Left lung (tissue), 10 donors: ENCODE measurements around the gene RNF175. TPM values are rescaled to one million over a fixed set of nuclear protein-coding genes. Genes with fewer than 3 reads are reported as not detected.

Experiments
- ATAC-seq: fragments of 200-7000 bp; cut with Tn5 transposase; one replicate; pipeline ENCODE4 v1.9.1; 2020; ENCODE audit warnings: moderate library complexity
- DNase-seq, 4 donors: peaks; one replicate each; pipeline ENCODE4 v3.0.0-alpha.2; 2013 to 2020
- H3K27ac ChIP-seq, 2 donors: fragments of 200-600 bp; sonication (generic) in 1 of 2; one replicate each; pipeline versions ENCODE4 v1.5.0 to v1.8.0; 2020 to 2021
- H3K27me3 ChIP-seq, 2 donors: fragments of 200-600 bp; sonication (generic) in 1 of 2; one replicate each; pipeline versions ENCODE4 v1.5.0 to v1.8.0; 2020 to 2021
- H3K36me3 ChIP-seq, 2 donors: fragments of 200-600 bp; sonication (generic) in 1 of 2; one replicate each; pipeline versions ENCODE4 v1.5.0 to v1.8.0; 2020 to 2021
- H3K4me1 ChIP-seq, 2 donors: fragments of 200-600 bp; one replicate each; pipeline ENCODE4 v1.8.0; 2021
- H3K4me3 ChIP-seq, 2 donors: fragments of 200-600 bp; sonication (generic) in 1 of 2; one replicate each; pipeline versions ENCODE4 v1.5.0 to v1.8.0; 2020 to 2021; ENCODE audit warnings: mild to moderate bottlenecking in 1 of 2
- H3K9me3 ChIP-seq, 2 donors: fragments of 200-600 bp; sonication (generic) in 1 of 2; one replicate each; pipeline versions ENCODE4 v1.5.0 to v1.8.0; 2020 to 2021
- CTCF ChIP-seq, 2 donors: fragments of 200-600 bp; sonication (generic) in 1 of 2; IDR thresholded peaks; one replicate each; pipeline versions ENCODE4 v1.5.0 to v1.8.0; 2021; ENCODE audit warnings: antibody characterized with exemption in 2 of 2
- intact Hi-C, 2 donors: fragments of 100-400 bp; cut with DNase I; formaldehyde crosslinking; loops; one replicate each; pipeline versions ENCODE4 v1.11.2 to v1.14.2; 2022
- polyA plus RNA-seq, 6 donors: library from polyadenylated mRNA; unstranded; fragments of 120-200 nt; gene quantifications; one replicate each; pipeline ENCODE4 v1.2.1, GENCODE V29; 2013; ENCODE audit not compliant: insufficient read length in 6 of 6
- total RNA-seq, 2 donors: library from RNA; stranded (reverse); fragmentation: NEBNext Ultra II Directional; extraction: Animal tissue kit (Norgen Biotek cat#: 25700); gene quantifications; one replicate each; pipeline ENCODE4 v1.2.1, GENCODE V29; 2021
- donor health status: DM: no; HTN: yes; CAD: no.
- donor health status: DM: no; HTN: no; CAD: no.

RNF175 gene
- total and polyA plus RNA-seq, 8 donors: 0.23 to 9.5 (median 7.2) TPM; not detected in 1

- TF ChIP-seq CTCF (IDR thresholded peaks at IDR 0.05): no peak
- Histone ChIP-seq H3K27ac (no peak overlapping the region), H3K36me3 (no peaks in the 10 kb centered on the region), H3K9me3 (peaks cover 0 to 6% of the 10 kb centered on the region in 2 donors), H3K4me3 (no peak overlapping the region), H3K4me1 (peaks cover 12 to 38% of the 10 kb centered on the region in 2 donors), H3K27me3 (no peaks in the 10 kb centered on the region)
- no peak for DNase-seq
- intact Hi-C loops: no loop called here
- no peak for ATAC-seq
Observed at GRCh38 chr4:153663667-153664066, 96.2 kb downstream of the RNF175 start.

- TF ChIP-seq CTCF (IDR thresholded peaks at IDR 0.05): no peak
- ATAC-seq (peak; percentile 89), DNase-seq (peak in 2 of 4 donors; percentile 34 to 66)
- Histone ChIP-seq H3K27ac (peak overlapping the region; percentile 74 to 91), H3K36me3 (no peaks in the 10 kb centered on the region), H3K9me3 (peaks cover 0 to 6% of the 10 kb centered on the region in 2 donors), H3K4me3 (no peak overlapping the region), H3K27me3 (no peaks in the 10 kb centered on the region), H3K4me1 (peaks cover 12 to 56% of the 10 kb centered on the region in 2 donors)
- intact Hi-C loops: no loop called here
Observed at GRCh38 chr4:153661908-153662307, 97.9 kb downstream of the RNF175 start.

- Histone ChIP-seq H3K4me3 (no peak overlapping the region), H3K27ac (peak overlapping the region; percentile 74 to 91), H3K36me3 (no peaks in the 10 kb centered on the region), H3K27me3 (no peaks in the 10 kb centered on the region), H3K9me3 (peaks cover 0 to 6% of the 10 kb centered on the region in 2 donors), H3K4me1 (peaks cover 12 to 62% of the 10 kb centered on the region in 2 donors)
- TF ChIP-seq CTCF (IDR thresholded peaks at IDR 0.05): no peak
- DNase-seq (peak in 2 of 4 donors; percentile 36 to 71), ATAC-seq (peak; percentile 72)
- intact Hi-C loops: no loop called here
Observed at GRCh38 chr4:153661215-153661822, 98.5 kb downstream of the RNF175 start.

Other genes with a start within 250 kb of the RNF175 start
- gene TLR2, start 75.7 kb downstream of the RNF175 start, total RNA-seq: 100 to 1,000 TPM in 1 of 2 donors, 10 to 100 TPM in 1; 77.7 to 170 TPM
- gene TLR2, start 75.7 kb downstream of the RNF175 start, polyA plus RNA-seq: 10 to 100 TPM; 19.5 to 47.1 (median 31.6) TPM
- gene SFRP2, start 29.1 kb upstream of the RNF175 start, total RNA-seq: 10 to 100 TPM; 64.4 to 73.9 TPM
- gene SFRP2, start 29.1 kb upstream of the RNF175 start, polyA plus RNA-seq: 10 to 100 TPM in 2 of 6 donors, 1 to 10 TPM in 4; 3.5 to 12.3 (median 9.7) TPM